ENCODE data around the gene ARL16.
"Not testable (repeated sequence)": the region's sequence is repeated elsewhere in the genome, so short reads cannot be mapped to it uniquely, and the experiment has no call there.

Gene ARL16

DNA sequence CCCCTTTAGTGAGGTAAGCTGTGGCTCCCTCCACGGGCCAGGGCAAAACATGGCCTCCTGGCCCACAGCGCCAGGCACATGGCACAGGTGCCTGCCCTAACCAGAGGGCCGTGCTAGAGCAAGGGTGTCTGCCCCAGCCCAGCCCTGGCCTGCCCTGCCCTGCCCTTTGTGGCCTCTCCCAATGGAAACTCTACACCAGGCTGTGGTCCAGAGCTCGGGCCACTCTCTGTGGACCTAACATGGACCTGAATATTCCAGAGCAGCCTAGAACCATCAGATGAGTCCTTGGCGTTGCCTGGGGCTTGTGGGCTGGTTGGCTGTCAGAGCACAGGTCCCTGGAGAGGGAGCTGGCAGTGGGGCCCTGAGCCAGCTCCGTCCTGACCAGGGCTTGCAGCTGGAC is 11.6 kb upstream of the ARL16 start:
- DNase-seq, result no peak

DNA sequence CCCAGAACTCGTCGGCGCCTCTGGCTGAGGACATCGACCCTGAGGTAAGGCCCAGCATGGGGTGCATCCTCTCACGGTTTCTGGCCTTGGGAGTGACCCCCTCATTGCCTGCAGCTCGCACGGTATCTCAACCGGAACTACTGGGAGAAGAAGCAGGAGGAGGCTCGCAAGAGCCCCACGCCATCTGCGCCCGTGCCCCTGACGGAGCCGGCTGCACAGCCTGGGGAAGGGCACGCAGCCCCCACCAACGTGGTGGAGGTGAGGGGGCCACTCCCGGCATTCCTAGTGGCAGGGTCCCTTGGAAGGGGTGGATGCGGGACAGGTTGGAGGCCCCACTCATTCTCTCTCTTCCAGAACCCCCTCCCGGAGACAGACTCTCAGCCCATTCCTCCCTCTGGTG is 11.2 kb upstream of the ARL16 start:
- DNase-seq, result no peak

DNA sequence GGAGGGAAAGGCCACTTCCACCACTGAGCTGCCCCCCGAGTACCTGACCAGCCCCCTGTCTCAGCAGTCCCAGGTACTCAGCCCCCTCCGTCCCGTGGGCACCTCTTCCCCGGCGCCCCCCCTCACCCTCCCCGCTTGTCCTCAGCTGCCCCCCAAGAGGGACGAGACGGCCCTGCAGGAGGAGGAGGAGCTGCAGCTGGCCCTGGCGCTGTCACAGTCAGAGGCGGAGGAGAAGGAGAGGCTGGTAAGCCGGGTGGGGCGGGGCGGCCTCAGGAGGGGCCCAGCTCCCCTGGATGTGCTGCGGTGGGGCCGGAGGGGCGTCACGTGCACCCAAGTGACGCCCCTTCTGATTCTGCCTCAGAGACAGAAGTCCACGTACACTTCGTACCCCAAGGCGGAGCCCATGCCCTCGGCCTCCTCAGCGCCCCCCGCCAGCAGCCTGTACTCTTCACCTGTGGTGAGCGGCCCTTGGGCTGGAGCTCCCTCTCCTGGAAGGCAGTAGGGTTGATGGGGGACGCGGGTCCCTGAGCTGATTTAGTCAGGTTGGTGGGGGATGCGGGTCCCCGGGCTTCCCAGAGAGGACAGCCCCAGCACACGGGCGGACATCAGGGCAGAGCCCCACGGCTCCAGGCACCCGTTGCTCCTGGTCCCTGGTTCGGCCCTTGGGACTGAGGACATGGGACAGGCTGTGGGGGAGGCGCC is 10.1 kb upstream of the ARL16 start:
- DNase-seq, result no peak

DNA sequence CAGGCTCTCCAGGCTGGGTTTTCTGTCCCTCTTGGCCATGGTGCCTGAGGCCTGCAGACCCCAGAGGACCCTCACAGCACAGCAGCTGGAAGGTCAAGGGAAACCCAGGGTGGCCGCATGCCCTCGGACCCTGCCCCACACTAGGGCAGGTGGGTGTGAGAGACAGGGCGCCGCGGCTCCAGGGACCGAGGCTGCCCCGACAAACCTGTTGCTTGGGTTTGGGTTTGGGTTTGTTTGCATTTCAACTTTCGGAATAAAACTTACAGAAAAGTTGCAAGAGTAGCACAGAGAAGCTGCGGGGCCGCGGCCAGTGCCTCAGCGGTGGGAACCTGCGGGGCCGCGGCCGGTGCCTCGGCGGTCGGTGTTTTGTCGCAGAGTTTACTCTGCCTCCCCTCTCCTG is 8.0 kb upstream of the ARL16 start:
- no peak for DNase-seq

DNA sequence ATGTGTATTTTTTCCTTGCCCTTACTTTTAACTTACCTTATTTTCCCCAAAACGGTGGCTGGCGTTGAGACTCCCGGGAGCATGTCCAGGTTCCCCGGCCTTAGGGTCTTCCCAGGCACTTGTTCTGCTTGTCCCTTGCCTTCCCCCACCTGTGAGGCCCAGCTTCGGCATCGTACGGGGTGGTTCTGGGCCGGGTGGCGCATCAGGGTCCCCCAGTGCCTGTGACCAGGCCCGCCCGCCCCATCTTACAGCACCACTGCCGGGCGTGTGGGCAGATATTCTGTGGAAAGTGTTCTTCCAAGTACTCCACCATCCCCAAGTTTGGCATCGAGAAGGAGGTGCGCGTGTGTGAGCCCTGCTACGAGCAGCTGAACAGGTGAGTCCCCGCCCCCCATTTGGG is 7.6 kb upstream of the ARL16 start:
- DNase-seq, result no peak

DNA sequence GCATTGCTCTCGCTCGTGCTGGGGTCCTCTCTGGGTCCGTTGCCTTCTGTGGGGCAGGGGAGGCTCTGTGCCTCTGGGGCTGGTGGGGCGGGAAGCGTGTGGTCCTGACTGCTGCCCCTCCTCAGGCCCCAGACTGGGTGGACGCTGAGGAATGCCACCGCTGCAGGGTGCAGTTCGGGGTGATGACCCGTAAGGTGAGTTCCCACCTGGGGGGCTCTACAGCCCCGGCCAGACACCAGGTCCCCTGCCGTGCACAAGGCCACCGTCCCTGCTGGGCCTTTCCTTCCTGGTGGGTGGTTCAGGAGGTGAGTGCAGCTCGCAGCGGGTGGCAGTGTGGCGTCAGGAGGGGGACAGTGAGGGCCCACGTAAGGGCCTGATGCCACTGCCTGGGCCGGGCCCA is 7.0 kb upstream of the ARL16 start:
- DNase-seq, result no peak

DNA sequence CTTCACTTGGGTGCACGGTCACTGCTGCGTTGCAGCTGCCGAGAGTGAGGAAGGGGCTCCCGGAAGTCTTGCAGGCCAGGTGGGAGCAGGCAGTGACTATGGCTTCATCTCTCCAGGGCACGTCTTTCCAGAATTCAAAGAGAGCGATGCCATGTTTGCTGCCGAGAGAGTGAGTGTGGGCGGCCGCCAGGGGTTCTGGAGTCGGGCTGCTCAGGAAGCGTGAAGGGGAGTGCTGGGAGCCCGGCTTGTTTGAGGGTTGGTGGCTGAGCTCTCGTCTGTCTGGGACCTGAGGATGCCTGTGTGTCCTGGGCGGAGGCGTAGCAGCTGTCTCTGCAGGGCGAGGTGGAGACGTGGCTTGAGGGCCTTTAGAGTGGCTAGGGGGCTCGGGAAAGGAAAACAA is 6.5 kb upstream of the ARL16 start:
- no peak for DNase-seq

DNA sequence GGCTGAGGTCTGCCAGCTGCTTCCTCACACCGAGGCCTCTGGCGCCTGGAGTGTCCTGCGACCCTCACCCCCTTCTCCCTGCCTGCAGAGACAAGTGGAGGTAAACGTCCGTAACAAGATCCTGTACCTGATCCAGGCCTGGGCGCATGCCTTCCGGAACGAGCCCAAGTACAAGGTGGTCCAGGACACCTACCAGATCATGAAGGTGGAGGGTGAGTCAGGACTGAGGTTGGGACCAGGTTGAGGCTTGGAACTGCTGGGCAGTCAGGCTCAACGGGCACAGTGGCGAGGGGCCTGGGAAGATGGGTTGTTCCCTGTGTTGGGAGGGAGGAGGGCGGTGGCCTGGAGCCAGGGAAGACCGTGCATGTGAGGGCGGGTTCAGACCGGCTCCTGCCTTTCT is 5.0 kb upstream of the ARL16 start:
- DNase-seq, result no peak

DNA sequence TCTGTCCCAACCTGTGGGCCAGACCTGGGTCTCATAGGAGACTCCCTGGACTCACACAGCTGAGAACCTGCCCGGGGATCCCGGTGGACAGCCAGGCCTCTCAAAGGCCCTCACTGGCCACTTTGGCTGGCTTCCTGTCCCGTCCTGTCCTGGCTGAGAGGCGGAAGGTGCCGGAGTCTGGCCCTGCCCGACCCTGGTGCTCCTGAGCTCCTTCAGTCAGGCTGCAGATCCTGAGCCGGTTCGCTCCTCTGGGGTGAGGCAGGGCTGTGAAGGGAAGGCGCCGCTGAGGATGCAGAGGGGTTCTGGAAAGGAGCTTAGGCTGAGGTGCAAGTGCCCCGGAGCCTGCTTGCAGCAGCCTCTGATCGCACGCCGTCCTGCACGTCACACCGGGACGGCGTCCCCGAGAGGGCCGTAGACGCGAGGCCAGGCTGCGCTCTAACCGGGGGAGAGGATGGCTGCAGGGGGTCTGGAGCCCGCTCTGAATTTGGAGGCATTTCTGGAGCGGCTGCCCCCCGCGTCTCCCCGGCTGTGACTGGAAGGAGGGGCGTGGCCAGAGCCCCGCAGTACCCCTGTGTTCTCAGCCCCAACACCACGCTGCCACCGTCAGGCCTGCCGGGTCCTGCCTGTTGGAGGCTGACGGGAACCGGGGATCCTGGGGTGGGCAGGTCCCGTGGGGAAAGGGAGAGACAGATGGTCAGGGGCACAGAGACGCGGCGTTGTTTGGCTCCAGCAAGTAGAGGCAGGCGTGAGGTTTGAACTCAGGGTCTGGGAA is 4.4 kb upstream of the ARL16 start:
- no peak for DNase-seq

DNA sequence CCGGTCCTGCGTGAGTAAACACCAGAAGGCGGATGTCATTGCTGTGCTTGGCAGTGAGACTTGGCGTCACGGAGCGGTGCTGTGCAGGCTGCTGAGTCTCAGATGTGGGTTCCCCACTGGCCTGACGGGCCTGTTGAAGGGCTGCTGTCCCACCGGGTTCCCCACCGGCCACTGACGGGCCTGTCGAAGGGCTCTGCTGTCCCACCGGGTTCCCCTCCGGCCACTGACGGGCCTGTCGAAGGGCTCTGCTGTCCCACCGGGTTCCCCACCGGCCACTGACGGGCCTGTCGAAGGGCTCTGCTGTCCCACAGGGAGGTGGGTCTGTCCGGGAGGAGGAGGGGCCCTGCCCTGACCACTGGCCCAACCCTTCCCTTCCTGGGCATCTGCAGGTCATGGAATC is 3.0 kb upstream of the ARL16 start:
- no peak for DNase-seq

DNA sequence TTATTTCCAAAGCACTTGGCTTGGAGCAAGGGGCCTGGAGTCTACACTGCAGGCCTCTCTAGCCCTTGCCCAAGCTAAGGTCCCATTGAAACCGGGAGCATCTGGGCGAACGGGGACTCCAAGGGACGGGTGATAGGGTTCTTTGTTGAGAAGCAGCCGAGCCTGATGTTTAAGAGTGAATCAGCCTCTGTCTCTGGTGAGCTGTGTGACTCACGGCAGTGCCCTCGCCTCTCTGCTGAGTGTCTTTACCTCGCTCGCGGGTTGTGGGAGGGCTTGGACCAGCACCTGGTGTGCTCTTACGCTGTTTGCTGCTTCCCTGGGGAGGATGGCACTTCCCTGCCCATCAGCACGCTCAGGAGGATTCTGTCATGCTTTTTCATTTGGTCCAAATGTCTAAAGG is 1.5 kb upstream of the ARL16 start:
- no peak for DNase-seq

DNA sequence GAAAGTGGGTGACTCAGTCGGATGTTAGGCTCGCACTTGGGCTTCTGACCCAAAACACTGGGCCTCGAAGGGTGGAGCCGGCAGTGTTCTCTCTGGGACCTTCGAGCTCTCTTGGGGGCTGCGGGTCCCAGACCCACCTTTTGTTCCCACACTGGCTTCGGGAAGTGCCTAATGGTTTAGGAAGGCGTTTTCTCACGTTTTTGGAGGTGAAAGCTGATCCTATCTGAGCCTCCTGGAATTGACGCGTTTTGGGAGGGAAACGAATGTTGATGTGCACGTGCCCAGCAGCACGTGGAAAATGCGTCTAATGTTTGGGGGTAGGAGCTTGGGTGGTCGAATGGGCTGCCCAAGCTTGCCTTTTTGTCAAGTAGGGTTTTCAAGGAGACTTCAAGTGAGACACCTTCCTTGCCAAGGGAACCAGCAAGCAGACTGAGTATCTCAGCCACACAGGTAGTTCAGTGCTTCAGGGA is 880 bp upstream of the ARL16 start:
- no peak for DNase-seq

DNA sequence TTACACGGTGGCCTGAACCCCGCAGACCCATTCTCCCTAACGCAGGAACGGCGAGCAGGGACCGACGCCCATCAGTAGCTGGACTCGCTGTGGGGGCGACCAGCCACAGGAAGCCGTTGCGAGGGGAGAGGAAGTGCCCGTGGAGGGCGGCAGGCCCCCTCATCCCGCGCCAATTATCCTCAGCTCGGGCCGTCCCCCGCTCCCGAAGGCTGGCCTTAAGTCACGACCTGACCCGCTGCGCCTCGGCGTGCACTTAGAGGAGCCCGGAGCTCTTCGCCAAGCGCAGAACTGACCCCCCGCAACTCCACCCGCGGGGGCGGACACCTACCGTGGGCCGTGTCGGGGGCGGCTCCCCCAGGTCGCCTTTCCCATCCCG is 401 bp downstream of the ARL16 start:
- no peak for DNase-seq

DNA sequence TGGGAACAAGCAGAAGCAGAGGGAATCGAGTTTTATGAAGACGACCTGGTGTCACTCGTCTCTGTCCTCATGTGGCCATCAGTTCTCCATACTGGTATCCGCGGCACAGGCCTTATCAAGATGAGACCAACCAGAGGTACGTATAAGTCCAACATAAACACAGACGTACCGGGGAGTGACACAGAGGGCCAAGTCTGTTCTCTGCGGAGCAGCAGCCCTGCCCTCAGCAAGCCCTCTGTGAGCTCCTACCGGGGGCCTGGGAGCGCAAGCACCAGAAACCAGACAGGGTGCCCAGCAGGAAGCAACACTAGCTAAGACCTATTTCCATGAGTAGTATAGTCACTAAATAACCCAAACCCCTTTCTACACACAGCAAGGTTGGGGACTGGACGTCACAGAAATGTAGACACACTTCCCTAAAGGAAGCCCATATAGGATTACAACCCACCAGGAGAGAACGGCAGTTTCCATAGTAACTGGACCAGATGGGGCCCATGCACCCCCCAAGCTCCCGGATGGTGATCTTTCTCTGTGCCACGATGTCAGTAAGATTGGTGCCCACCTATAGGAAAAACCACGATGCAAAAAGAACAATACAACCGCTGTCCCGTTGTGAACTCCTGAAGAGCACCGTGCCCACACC is 911 bp downstream of the ARL16 start:
- DNase-seq, result no peak

DNA sequence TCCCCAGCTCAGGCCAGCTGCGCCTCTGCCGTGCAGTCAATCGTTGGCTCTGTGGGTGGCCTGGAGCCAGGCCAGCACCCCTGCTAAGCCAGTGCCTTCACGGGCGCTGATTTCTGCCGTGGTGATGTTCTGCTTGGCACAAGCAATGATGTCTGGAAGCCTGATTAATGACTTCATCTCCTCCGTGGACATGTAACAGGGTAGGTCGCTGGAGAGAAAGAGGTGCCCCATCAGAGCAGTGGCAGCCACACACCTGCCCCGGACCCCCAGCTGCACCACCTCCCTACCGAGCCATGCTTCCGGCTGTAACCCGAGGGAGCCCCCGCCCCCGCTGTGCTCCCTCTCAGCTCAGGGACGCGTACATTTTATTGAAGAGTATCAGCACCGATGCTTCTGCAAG is 1.9 kb downstream of the ARL16 start:
- no peak for DNase-seq

DNA sequence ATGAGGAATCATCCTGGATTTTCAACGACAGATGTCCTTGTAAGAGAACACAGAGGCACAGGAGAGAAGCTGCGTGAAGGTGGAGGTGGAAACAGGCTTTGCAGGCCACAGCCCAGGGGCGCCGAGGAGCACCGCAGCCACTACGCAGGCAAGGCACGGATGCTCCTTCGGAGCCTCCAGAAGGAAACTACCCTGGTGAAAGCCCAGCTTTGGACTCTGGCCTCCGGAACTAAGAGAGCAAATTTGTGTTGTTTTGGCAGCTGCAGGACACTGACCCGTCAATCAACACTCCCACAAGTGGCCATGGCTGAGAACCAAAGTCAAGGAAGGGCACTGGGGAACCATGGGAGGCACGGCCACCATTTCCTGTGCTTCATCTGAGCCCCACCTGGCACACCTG is 3.4 kb downstream of the ARL16 start:
- no peak for DNase-seq

DNA sequence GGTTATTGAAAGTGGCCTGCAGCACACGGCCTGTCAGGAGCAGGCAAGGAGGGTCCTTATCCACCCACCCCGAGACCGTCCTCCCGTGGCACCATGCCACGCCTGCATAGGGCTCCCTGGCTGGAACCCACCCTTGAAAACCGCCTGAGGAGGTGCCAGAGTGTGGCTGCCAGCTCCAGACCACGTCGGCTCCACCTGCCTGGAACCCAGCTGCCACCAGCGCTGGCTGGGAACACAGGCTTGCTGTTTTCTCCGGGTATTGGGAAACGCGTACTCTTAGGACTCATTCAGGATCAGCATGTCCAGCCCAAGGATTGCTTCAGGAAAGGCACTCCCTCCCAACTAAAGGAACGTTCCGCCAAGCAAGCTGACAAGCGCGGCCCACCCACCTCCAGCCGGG is 6.7 kb downstream of the ARL16 start:
- DNase-seq, result no peak

DNA sequence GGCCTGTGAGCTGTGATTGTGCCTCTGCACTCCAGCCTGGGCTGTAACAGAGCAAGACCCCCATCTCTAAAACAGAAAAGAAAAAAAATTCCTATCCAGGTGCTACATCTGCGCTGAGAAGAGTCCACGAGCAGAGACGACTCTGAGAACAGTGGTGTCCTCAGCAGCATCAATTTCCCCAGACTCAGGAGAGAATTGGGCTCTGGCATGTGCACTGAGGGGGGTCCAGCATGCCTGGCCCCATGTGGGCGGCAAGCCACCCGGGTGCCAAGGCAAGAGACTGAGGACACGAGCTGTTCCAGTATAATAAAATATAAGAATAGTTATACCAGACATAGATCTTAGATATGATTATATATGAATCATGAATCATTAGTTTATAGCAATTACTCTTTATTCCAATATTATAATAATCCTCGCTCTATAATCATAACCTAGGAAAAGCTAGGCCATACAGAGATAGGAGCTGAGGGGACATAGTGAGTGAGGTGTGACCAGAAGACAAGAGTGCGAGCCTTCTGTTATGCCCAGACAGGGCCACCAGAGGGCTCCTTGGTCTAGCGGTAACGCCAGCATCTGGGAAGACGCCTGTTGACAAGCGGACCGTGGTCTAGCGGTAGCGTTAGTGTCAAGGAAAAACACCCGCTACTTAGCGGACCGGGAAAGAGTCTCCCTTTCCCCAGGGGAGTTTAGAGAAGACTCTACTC is 7.9 kb downstream of the ARL16 start:
- not testable (repeated sequence) for DNase-seq

DNA sequence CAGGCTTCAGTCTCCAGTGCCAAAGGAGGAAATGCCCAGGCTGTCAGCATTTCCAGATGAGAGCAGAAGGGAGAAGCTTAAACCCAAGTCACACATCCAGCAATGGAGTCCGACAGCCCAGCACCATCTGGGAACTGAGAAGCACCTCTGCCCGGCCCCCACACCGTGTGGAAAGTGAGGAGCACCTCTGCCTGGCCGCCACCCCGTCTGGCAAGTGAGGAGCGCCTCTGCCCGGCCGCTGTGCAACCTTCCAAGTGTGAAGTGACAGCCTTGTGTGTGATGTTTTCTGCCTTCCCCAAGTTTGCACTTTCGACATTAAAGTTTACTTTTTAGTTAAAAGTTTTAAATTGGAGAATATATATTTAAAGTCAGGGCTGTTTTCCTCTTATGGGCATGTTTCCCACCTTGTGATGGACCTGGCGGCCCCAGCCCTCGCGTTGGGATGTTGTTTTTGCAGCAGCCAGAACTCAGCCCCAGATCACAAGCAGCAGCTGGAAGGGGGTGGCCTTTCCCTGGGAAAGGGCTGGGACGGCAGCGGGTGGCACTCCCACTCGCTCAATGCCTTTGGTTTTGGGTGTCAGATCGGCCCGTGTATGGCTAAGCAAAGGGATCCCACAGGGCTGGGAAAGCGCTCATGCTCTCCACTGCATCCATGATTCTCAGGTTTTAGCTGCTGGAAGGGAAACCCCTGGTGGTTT is 9.9 kb downstream of the ARL16 start:
- DNase-seq, result no peak

DNA sequence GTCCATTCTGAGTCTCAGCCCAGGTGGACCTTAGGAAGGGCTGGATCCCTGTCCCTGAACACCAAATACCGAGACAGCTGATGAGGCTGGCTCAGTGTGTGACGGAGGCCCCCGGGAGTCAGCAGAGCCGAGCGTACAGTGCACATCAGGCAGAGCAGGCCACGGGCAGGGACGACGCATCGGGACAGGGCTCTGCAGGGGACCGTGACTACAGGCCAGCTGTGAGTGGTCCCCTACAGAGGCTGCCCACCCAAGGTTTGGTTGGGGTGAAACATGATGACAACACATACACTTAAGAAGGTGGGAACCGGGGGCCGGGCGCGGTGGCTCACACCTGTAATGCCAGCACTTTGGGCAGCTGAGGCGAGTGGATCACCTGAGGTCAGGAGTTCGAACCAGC is 10.6 kb downstream of the ARL16 start:
- DNase-seq, result no peak

DNA sequence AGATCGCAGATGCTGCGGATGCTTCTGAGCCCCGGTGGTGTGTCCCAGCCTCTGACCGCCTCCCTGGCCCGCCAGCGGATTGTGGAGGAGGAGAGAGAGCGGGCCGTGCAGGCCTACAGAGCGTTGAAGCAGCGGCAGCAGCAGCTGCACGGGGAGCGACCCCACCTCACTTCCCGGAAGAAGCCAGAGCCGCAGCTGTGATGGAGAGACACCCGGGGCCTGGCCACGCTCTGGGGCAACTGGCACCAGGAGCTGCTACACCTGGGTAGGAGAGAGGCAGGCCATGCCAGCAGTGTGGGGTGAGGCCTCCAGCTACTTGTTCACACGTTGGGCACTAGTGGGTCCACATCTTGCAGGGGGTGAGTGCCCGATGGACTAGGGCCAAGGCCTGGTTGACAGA is 11.1 kb downstream of the ARL16 start:
- no peak for DNase-seq

DNA sequence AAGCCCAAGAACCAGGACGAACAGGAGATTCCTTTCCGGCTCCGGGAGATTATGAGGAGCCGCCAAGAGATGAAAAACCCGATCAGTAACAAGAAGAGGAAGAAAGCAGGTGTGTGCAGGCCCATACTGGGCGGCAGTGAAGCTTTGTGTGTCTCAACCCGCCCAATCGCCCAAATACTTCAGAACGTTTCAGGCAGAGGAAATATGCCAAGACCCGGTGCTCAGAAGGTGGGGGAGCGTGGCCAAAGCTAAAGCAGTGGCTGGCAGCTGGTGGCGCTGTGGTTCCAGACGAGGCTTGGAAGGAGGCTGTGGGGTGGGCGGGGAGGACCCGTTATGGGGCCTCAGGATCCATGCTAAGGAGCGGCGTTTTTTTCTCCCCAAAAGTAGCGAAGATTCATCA is 15.8 kb downstream of the ARL16 start:
- no peak for DNase-seq
